ENCODE results near the gene DNMBP.

DNMBP gene, protein sequence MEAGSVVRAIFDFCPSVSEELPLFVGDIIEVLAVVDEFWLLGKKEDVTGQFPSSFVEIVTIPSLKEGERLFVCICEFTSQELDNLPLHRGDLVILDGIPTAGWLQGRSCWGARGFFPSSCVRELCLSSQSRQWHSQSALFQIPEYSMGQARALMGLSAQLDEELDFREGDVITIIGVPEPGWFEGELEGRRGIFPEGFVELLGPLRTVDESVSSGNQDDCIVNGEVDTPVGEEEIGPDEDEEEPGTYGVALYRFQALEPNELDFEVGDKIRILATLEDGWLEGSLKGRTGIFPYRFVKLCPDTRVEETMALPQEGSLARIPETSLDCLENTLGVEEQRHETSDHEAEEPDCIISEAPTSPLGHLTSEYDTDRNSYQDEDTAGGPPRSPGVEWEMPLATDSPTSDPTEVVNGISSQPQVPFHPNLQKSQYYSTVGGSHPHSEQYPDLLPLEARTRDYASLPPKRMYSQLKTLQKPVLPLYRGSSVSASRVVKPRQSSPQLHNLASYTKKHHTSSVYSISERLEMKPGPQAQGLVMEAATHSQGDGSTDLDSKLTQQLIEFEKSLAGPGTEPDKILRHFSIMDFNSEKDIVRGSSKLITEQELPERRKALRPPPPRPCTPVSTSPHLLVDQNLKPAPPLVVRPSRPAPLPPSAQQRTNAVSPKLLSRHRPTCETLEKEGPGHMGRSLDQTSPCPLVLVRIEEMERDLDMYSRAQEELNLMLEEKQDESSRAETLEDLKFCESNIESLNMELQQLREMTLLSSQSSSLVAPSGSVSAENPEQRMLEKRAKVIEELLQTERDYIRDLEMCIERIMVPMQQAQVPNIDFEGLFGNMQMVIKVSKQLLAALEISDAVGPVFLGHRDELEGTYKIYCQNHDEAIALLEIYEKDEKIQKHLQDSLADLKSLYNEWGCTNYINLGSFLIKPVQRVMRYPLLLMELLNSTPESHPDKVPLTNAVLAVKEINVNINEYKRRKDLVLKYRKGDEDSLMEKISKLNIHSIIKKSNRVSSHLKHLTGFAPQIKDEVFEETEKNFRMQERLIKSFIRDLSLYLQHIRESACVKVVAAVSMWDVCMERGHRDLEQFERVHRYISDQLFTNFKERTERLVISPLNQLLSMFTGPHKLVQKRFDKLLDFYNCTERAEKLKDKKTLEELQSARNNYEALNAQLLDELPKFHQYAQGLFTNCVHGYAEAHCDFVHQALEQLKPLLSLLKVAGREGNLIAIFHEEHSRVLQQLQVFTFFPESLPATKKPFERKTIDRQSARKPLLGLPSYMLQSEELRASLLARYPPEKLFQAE (N-terminal part only)

GRCh38 chr10:100009793-100010676, at the start of gene DNMBP:
TSS of gene DNMBP (minus strand) at chr10:100009947. CDS start at chr10:99972124, 37,823 bp downstream.
- H3K36me3 ChIP-seq (ENCODE audit: insufficient read depth, insufficient read length, low read length): no peaks in the 10 kb centered on the region
- no peak for TF ChIP-seq YY1 (IDR thresholded peaks at IDR 0.05; ENCODE audit: insufficient read depth, insufficient read length)
- no peak for TF ChIP-seq SUZ12 (IDR thresholded peaks at IDR 0.05; ENCODE audit: extremely low read depth, insufficient read depth, insufficient read length)
- TF ChIP-seq ZNF274 (IDR thresholded peaks at IDR 0.05; ENCODE audit: low read depth, low read length): no peak
- peaks cover 5% of the 10 kb centered on the region for H3K4me1 ChIP-seq (ENCODE audit: insufficient read depth, insufficient read length)
- no peaks in the 10 kb centered on the region for H3K9me3 ChIP-seq (ENCODE audit: insufficient read depth, low read length)
- peak within 1 kb of the TSS; percentile 78 for H3K4me3 ChIP-seq (ENCODE audit: insufficient read length, low read depth)
- peaks cover 18% of the 10 kb centered on the region for H3K27me3 ChIP-seq (ENCODE audit: insufficient read depth, insufficient read length)
- H3K9ac ChIP-seq (ENCODE audit: insufficient read length, low read depth): peak within 1 kb of the TSS; percentile 88
- DNase-seq (ENCODE audit: low read depth, low spot score): peak; percentile 64

- no peak overlapping the region for H3K9ac ChIP-seq (ENCODE audit: insufficient read length, low read depth)
- H3K4me3 ChIP-seq (ENCODE audit: insufficient read length, low read depth): no peak overlapping the region
- peaks cover 3% of the 10 kb centered on the region for H3K4me1 ChIP-seq (ENCODE audit: insufficient read depth, insufficient read length)
- H3K27me3 ChIP-seq (ENCODE audit: insufficient read depth, insufficient read length): no peaks in the 10 kb centered on the region
- no peaks in the 10 kb centered on the region for H3K9me3 ChIP-seq (ENCODE audit: insufficient read depth, low read length)
- DNase-seq (ENCODE audit: low read depth, low spot score): no peak
- H3K36me3 ChIP-seq (ENCODE audit: insufficient read depth, insufficient read length, low read length): no peaks in the 10 kb centered on the region
- TF ChIP-seq YY1 (IDR thresholded peaks at IDR 0.05; ENCODE audit: insufficient read depth, insufficient read length): no peak
- TF ChIP-seq ZNF274 (IDR thresholded peaks at IDR 0.05; ENCODE audit: low read depth, low read length): no peak
- no peak for TF ChIP-seq SUZ12 (IDR thresholded peaks at IDR 0.05; ENCODE audit: extremely low read depth, insufficient read depth, insufficient read length)
These were observed 48.2 kb upstream of the DNMBP start for GRCh38 chr10:100057948-100058347.

DNA sequence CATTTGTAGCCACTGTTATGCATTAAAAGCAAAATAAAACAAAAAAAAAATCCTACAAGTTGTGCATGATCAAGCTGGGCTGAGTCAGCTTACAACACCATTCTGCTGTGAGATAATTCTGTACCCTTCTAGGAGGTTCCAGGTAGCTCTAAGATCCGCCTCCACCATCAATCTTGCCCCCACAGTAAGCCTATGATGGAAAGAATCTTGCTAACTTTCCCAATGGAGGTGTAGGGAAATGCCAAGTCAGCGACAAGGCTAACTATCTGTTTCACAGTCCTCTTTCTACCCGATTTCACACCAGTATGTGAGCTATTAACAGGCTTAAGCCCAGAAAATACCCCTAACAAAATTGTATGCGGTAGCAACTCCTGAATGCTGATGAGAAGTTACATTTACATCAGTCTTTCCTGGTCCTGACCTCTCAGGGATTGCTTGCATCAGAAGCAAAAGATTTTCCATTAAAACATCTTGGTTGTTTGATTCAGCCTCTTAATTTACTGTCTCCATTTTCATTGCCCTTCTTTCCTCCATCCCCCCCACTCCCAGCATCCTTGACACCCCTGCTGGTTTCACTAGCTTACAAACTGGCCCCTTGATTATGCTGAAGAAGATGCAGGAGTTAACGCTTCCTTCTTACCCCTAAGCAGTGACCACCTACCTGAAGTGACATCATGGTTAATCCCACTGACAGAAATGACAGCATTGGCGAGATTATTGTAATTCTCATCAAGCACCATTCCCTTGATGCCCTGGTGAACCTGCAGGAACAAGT, 44.1 kb upstream of the DNMBP start:
- Histone ChIP-seq H3K9me3 (ENCODE audit: insufficient read depth, low read length) (no peaks in the 10 kb centered on the region), H3K36me3 (ENCODE audit: insufficient read depth, insufficient read length, low read length) (no peaks in the 10 kb centered on the region), H3K4me3 (ENCODE audit: insufficient read length, low read depth) (no peak overlapping the region), H3K4me1 (ENCODE audit: insufficient read depth, insufficient read length) (peaks cover 3% of the 10 kb centered on the region), H3K27me3 (ENCODE audit: insufficient read depth, insufficient read length) (no peaks in the 10 kb centered on the region), H3K9ac (ENCODE audit: insufficient read length, low read depth) (no peak overlapping the region)
- no peak for DNase-seq (ENCODE audit: low read depth, low spot score)
- TF ChIP-seq ZNF274 (IDR thresholded peaks at IDR 0.05; ENCODE audit: low read depth, low read length): no peak
- TF ChIP-seq YY1 (IDR thresholded peaks at IDR 0.05; ENCODE audit: insufficient read depth, insufficient read length): no peak

GRCh38 chr10:100046021-100046486, 36.3 kb upstream of the DNMBP start:
- H3K27me3 ChIP-seq (ENCODE audit: insufficient read depth, insufficient read length): no peaks in the 10 kb centered on the region
- no peak overlapping the region for H3K4me3 ChIP-seq (ENCODE audit: insufficient read length, low read depth)
- H3K9ac ChIP-seq (ENCODE audit: insufficient read length, low read depth): peak overlapping the region; percentile 42
- no peaks in the 10 kb centered on the region for H3K36me3 ChIP-seq (ENCODE audit: insufficient read depth, insufficient read length, low read length)
- peaks cover 5% of the 10 kb centered on the region for H3K4me1 ChIP-seq (ENCODE audit: insufficient read depth, insufficient read length)
- no peaks in the 10 kb centered on the region for H3K9me3 ChIP-seq (ENCODE audit: insufficient read depth, low read length)
- DNase-seq (ENCODE audit: low read depth, low spot score): peak; percentile 77
- TF ChIP-seq SUZ12 (IDR thresholded peaks at IDR 0.05; ENCODE audit: extremely low read depth, insufficient read depth, insufficient read length): no peak
- TF ChIP-seq YY1 (IDR thresholded peaks at IDR 0.05; ENCODE audit: insufficient read depth, insufficient read length): no peak
- no peak for TF ChIP-seq ZNF274 (IDR thresholded peaks at IDR 0.05; ENCODE audit: low read depth, low read length)

DNA sequence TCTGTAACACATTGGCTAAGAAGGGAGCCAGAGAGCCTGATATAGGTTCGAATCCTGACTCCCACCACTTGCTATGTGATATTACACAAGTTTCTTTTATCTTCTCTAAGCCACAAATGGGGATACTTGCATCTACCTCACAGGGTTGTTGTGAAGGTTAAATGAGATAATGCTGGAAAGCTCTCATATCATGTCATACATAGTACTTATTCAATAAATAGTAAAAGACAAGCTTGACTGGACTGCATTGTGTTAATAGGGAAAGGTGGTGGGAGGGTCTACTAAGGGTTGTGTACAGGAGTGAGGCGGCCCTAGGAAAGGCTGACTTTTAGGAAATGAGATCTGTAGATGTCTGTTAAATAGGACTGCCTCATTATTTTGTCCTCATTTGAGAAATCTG, 35.8 kb upstream of the DNMBP start:
- H3K27me3 ChIP-seq (ENCODE audit: insufficient read depth, insufficient read length): no peaks in the 10 kb centered on the region
- DNase-seq (ENCODE audit: low read depth, low spot score): no peak
- no peak overlapping the region for H3K4me3 ChIP-seq (ENCODE audit: insufficient read length, low read depth)
- peaks cover 5% of the 10 kb centered on the region for H3K4me1 ChIP-seq (ENCODE audit: insufficient read depth, insufficient read length)
- H3K9me3 ChIP-seq (ENCODE audit: insufficient read depth, low read length): no peaks in the 10 kb centered on the region
- TF ChIP-seq SUZ12 (IDR thresholded peaks at IDR 0.05; ENCODE audit: extremely low read depth, insufficient read depth, insufficient read length) (no peak), YY1 (IDR thresholded peaks at IDR 0.05; ENCODE audit: insufficient read depth, insufficient read length) (no peak), ZNF274 (IDR thresholded peaks at IDR 0.05; ENCODE audit: low read depth, low read length) (no peak)
- H3K36me3 ChIP-seq (ENCODE audit: insufficient read depth, insufficient read length, low read length): no peaks in the 10 kb centered on the region
- H3K9ac ChIP-seq (ENCODE audit: insufficient read length, low read depth): peak overlapping the region; percentile 42

All from NT2/D1 (cell line).